GM12878 (cell line): ENCODE measurements around the gene ADCY5. TPM values are rescaled to one million over a fixed set of nuclear protein-coding genes. Genes with fewer than 3 reads are reported as not detected.

Experiments used
- ATAC-seq: fragments of 200-7000 bp; cut with Tn5 transposase; 3 replicates; pipeline ENCODE4 v1.9.1; 2020; ENCODE audit warnings: mild to moderate bottlenecking, moderate library complexity
- BruUV-seq: library from RNA; stranded (reverse); fragments of 400-500 nt; replicated peaks from 2 replicates; lab custom pipeline; 2021; lab: Mats Ljungman, UMichigan
- CTCF ChIA-PET: fragments of 300-600 bp; sonication (Branson Sonifier 250); formaldehyde crosslinking; extraction: SDS; loops from one replicate; lab custom pipeline; 2021; ENCODE audit warnings: inconsistent platforms; lab: Yijun Ruan, JAX
- POLR2A ChIA-PET: fragments of 350-600 bp; formaldehyde crosslinking; extraction: SDS; loops from one replicate; lab custom pipeline; 2021; ENCODE audit warnings: inconsistent platforms; lab: Charles Lee
- RAD21 ChIA-PET: fragments of 300-600 bp; sonication (Branson Sonifier 250); formaldehyde crosslinking; loops from one replicate; lab custom pipeline; 2023; ENCODE audit warnings: antibody characterized with exemption; ENCODE audit not compliant: unreplicated experiment; lab: Charles Lee
- SMC1A ChIA-PET: fragments of 300-600 bp; sonication (Branson Sonifier 250); formaldehyde crosslinking; loops from one replicate; lab custom pipeline; 2023; ENCODE audit not compliant: unreplicated experiment, uncharacterized antibody; lab: Charles Lee
- DNase-seq: peaks from one replicate; pipeline ENCODE4 v3.0.0-alpha.2; 2011; ENCODE audit warnings: low read depth, low spot score
- FAIRE-seq: peaks from 3 replicates; lab custom pipeline; 2011; peaks lifted over from hg19 to GRCh38; lab: Jason Lieb, UNC
- H2AFZ ChIP-seq: 2 replicates; pipeline ENCODE4 v1.6.0; 2011; ENCODE audit warnings: low read depth, low read length, control low read depth; ENCODE audit not compliant: control insufficient read depth
- H3K27ac ChIP-seq: 2 replicates; pipeline ENCODE4 v1.5.1; 2011; ENCODE audit warnings: control low read depth; ENCODE audit not compliant: control insufficient read depth, insufficient read depth
- H3K27me3 ChIP-seq, 2 experiments: replicated peaks in 1 of 2; 2 replicates each; pipeline versions ENCODE4 v1.6.0 to v1.6.1; 2011; ENCODE audit warnings: low read length in 1 of 2; ENCODE audit not compliant: control insufficient read depth in 2 of 2, insufficient read depth in 2 of 2
- H3K36me3 ChIP-seq, 2 experiments: 2 replicates each; pipeline ENCODE4 v1.5.1; 2011; ENCODE audit warnings: low read length in 1 of 2; ENCODE audit not compliant: control insufficient read depth in 2 of 2, insufficient read depth in 2 of 2
- H3K4me1 ChIP-seq: 2 replicates; pipeline ENCODE4 v1.6.1; 2011; ENCODE audit warnings: mild to moderate bottlenecking, low read length, moderate library complexity, mixed read lengths; ENCODE audit not compliant: control insufficient read depth, insufficient read depth
- H3K4me2 ChIP-seq: 2 replicates; pipeline ENCODE4 v1.6.0; 2011; ENCODE audit warnings: control low read depth; ENCODE audit not compliant: control insufficient read depth, insufficient read depth
- H3K4me3 ChIP-seq: fragments of 200-600 bp; sonication (generic); 2 replicates; pipeline ENCODE4 v1.5.1; 2016
- H3K79me2 ChIP-seq: 2 replicates; pipeline ENCODE4 v1.6.0; 2011; ENCODE audit warnings: low read length; ENCODE audit not compliant: control insufficient read depth, insufficient read depth
- H3K9ac ChIP-seq: 2 replicates; pipeline ENCODE4 v1.8.0; 2011; ENCODE audit warnings: low read length, control low read depth, mixed read lengths; ENCODE audit not compliant: control insufficient read depth, insufficient read depth
- H3K9me3 ChIP-seq: replicated peaks from 3 replicates; pipeline ENCODE4 v1.5.1; 2011; ENCODE audit warnings: mild to moderate bottlenecking, low read length; ENCODE audit not compliant: control insufficient read depth, insufficient read depth
- H4K20me1 ChIP-seq: 2 replicates; pipeline ENCODE4 v1.6.0; 2011; ENCODE audit not compliant: control insufficient read depth, insufficient read depth
- EZH2 ChIP-seq: IDR thresholded peaks from 2 replicates; pipeline ENCODE4 v1.6.1; 2012; ENCODE audit warnings: low read depth, mild to moderate bottlenecking, control low read depth, inconsistent platforms, low read length, borderline replicate concordance; ENCODE audit not compliant: control insufficient read depth
- HDGF ChIP-seq: fragments of 450-650 bp; IDR thresholded peaks from 2 replicates; pipeline ENCODE4 v1.6.1; 2016; ENCODE audit warnings: antibody characterized with exemption
- KAT2A ChIP-seq: conservative IDR thresholded peaks from 2 replicates; pipeline ENCODE4 v1.6.1; 2011; ENCODE audit warnings: low read depth, low read length; ENCODE audit not compliant: control insufficient read depth
- TAF1 ChIP-seq: IDR thresholded peaks from 2 replicates; pipeline ENCODE4 v1.6.1; 2011; ENCODE audit warnings: mild to moderate bottlenecking, low read depth, low read length, borderline replicate concordance
- WRNIP1 ChIP-seq: IDR thresholded peaks from 2 replicates; pipeline ENCODE4 v1.6.1; 2011; ENCODE audit warnings: low read depth, low read length, improper control_type of control experiment, borderline replicate concordance
- WGBS: methylation state at CpG from one replicate; pipeline ENCODE4 v1.1.6; 2016; ENCODE audit warnings: low lambda C conversion rate; ENCODE audit not compliant: insufficient replicate concordance, insufficient coverage; ENCODE audit errors: missing lambda C conversion rate; 5-methylcytosine and 5-hydroxymethylcytosine counted together
- in situ Hi-C: fragments of 300-500 bp; cut with MboI; formaldehyde crosslinking; loops from 9 replicates; pipeline ENCODE4 v1.14.3; 2018; ENCODE audit warnings: mixed read lengths
- intact Hi-C: fragments of 100-400 bp; cut with micrococcal nuclease; formaldehyde crosslinking; loops from one replicate; pipeline ENCODE4 v1.14.2; 2022; ENCODE audit not compliant: unreplicated experiment
- polyA plus RNA-seq, 11 experiments: library from polyadenylated mRNA; depleted of rRNA in 4 of 11; unstranded in 6 of 11; stranded (reverse) in 5 of 11; fragments of >200 nt; fragmentation: Nextera tagmentation in 4 of 11; fragmentation: Illumina TruSeq in 1 of 11; extraction: Ambion mirVana in 4 of 11; extraction: Trizol in 1 of 11; gene quantifications; 1 replicate in 1 of 11; 2 replicates in 10 of 11; pipeline versions ENCODE4 v1.2.1 to v1.2.3, GENCODE V29; 2011 to 2016; ENCODE audit warnings: inconsistent platforms in 2 of 11, missing spikeins in 2 of 11, low read depth in 1 of 11
- total RNA-seq, 4 experiments: library from RNA; depleted of rRNA in 3 of 4; stranded (reverse); fragments of >200 nt in 3 of 4; fragmentation: Illumina TruSeq in 1 of 4; extraction: Trizol in 1 of 4; gene quantifications; 2 replicates each; pipeline versions ENCODE4 v1.2.1 to v1.2.3, GENCODE V29; 2013 to 2021
- TF ChIP-seq, protein P1 (sequence below): IDR thresholded peaks from 2 replicates; pipeline ENCODE4 v1.6.1; 2011; ENCODE audit warnings: borderline replicate concordance, low read depth, mild to moderate bottlenecking, moderate library complexity, low read length; ENCODE audit not compliant: insufficient read depth, poor library complexity, severe bottlenecking
- TF ChIP-seq, protein P2 (sequence below): IDR thresholded peaks from 2 replicates; pipeline ENCODE4 v1.6.1; 2011; ENCODE audit warnings: borderline replicate concordance, low read depth, mild to moderate bottlenecking, moderate library complexity, mixed read lengths, low read length; ENCODE audit not compliant: insufficient read depth; ENCODE audit errors: extremely low read length
- TF ChIP-seq, protein P3 (sequence below): fragments of 450-650 bp; IDR thresholded peaks from 2 replicates; pipeline ENCODE4 v1.6.1; 2017; ENCODE audit warnings: antibody characterized with exemption, mild to moderate bottlenecking, moderate library complexity
- TF ChIP-seq, protein P4 (sequence below): fragments of 450-650 bp; IDR thresholded peaks from 2 replicates; pipeline ENCODE4 v1.6.1; 2016; ENCODE audit warnings: mild to moderate bottlenecking, moderate library complexity, borderline replicate concordance
- TF ChIP-seq, protein P5 (sequence below): IDR thresholded peaks from 2 replicates; pipeline ENCODE4 v1.6.1; 2012; ENCODE audit warnings: low read depth, low read length, improper control_type of control experiment

ADCY5 gene
- total and polyA plus RNA-seq, 10 of the 15 experiments (the other 5 are each of a cell fraction or from before 2014, with no cell fraction given) = under 0.01 to 0.24 (median 0.02) TPM; not detected in 4

DNA sequence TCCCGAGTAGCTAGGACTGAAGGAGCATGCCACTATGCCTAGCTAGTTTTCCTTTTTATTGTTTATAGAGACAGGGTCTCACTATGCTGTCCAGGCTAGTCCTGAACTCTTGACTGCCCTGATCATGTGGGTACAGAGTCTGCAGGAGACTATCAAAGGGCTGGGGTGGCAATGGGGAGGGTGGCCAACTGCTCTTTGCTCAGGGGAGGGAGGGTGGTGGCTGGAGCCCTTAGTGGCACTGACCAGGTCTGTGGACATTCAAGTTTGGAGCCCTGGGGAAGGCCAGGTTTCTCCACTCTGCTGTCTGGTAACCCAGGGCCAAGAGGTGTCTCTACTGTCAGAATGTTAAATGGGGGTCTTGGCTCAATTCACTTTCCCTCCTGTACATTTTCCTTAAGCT lies 125.1 kb downstream of the ADCY5 start:
- ATAC-seq = no peak
- Histone ChIP-seq H3K36me3 (no peaks in the 10 kb centered on the region), H3K4me3 (no peak overlapping the region), H3K9me3 (no peaks in the 10 kb centered on the region), H3K4me2 (no peak overlapping the region), H2AFZ (no peak overlapping the region), H3K27ac (no peak overlapping the region), H3K79me2 (no peaks in the 10 kb centered on the region), H3K4me1 (no peaks in the 10 kb centered on the region), H3K27me3 (peaks cover 0 to 3% of the 10 kb centered on the region in 2 experiments; a peak in 3 of 4 replicates), H4K20me1 (no peaks in the 10 kb centered on the region; the same call in 1 of the 2 replicates), H3K9ac (no peak overlapping the region)
- intact Hi-C loops (no loop called here), in situ Hi-C loops (no loop called here)
- RAD21 ChIA-PET = no interaction called here
- no peak for DNase-seq
- no TSS peak for BruUV-seq
- SMC1A ChIA-PET = no interaction called here
- FAIRE-seq = no peak
- CTCF ChIA-PET = interaction anchor here (1.5 to 1.9 kb wide), 2 partner anchors 235 kb away, joined by 5 to 9 read pairs; no protein-coding TSS in a partner anchor
- 0% methylated on average over 1 of the region's 1 CpG for WGBS
- POLR2A ChIA-PET = no interaction called here
- TF ChIP-seq HDGF (no peak), WRNIP1 (no peak), KAT2A (no peak), EZH2 (no peak), TAF1 (no peak)
- TF ChIP-seq, protein P1, sequence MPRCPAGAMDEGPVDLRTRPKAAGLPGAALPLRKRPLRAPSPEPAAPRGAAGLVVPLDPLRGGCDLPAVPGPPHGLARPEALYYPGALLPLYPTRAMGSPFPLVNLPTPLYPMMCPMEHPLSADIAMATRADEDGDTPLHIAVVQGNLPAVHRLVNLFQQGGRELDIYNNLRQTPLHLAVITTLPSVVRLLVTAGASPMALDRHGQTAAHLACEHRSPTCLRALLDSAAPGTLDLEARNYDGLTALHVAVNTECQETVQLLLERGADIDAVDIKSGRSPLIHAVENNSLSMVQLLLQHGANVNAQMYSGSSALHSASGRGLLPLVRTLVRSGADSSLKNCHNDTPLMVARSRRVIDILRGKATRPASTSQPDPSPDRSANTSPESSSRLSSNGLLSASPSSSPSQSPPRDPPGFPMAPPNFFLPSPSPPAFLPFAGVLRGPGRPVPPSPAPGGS = no peak
- TF ChIP-seq, protein P2, sequence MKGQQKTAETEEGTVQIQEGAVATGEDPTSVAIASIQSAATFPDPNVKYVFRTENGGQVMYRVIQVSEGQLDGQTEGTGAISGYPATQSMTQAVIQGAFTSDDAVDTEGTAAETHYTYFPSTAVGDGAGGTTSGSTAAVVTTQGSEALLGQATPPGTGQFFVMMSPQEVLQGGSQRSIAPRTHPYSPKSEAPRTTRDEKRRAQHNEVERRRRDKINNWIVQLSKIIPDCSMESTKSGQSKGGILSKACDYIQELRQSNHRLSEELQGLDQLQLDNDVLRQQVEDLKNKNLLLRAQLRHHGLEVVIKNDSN = no peak
- TF ChIP-seq, protein P3, sequence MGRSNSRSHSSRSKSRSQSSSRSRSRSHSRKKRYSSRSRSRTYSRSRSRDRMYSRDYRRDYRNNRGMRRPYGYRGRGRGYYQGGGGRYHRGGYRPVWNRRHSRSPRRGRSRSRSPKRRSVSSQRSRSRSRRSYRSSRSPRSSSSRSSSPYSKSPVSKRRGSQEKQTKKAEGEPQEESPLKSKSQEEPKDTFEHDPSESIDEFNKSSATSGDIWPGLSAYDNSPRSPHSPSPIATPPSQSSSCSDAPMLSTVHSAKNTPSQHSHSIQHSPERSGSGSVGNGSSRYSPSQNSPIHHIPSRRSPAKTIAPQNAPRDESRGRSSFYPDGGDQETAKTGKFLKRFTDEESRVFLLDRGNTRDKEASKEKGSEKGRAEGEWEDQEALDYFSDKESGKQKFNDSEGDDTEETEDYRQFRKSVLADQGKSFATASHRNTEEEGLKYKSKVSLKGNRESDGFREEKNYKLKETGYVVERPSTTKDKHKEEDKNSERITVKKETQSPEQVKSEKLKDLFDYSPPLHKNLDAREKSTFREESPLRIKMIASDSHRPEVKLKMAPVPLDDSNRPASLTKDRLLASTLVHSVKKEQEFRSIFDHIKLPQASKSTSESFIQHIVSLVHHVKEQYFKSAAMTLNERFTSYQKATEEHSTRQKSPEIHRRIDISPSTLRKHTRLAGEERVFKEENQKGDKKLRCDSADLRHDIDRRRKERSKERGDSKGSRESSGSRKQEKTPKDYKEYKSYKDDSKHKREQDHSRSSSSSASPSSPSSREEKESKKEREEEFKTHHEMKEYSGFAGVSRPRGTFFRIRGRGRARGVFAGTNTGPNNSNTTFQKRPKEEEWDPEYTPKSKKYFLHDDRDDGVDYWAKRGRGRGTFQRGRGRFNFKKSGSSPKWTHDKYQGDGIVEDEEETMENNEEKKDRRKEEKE = no peak
- TF ChIP-seq, protein P4, sequence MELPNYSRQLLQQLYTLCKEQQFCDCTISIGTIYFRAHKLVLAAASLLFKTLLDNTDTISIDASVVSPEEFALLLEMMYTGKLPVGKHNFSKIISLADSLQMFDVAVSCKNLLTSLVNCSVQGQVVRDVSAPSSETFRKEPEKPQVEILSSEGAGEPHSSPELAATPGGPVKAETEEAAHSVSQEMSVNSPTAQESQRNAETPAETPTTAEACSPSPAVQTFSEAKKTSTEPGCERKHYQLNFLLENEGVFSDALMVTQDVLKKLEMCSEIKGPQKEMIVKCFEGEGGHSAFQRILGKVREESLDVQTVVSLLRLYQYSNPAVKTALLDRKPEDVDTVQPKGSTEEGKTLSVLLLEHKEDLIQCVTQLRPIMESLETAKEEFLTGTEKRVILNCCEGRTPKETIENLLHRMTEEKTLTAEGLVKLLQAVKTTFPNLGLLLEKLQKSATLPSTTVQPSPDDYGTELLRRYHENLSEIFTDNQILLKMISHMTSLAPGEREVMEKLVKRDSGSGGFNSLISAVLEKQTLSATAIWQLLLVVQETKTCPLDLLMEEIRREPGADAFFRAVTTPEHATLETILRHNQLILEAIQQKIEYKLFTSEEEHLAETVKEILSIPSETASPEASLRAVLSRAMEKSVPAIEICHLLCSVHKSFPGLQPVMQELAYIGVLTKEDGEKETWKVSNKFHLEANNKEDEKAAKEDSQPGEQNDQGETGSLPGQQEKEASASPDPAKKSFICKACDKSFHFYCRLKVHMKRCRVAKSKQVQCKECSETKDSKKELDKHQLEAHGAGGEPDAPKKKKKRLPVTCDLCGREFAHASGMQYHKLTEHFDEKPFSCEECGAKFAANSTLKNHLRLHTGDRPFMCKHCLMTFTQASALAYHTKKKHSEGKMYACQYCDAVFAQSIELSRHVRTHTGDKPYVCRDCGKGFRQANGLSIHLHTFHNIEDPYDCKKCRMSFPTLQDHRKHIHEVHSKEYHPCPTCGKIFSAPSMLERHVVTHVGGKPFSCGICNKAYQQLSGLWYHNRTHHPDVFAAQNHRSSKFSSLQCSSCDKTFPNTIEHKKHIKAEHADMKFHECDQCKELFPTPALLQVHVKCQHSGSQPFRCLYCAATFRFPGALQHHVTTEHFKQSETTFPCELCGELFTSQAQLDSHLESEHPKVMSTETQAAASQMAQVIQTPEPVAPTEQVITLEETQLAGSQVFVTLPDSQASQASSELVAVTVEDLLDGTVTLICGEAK = no peak
- TF ChIP-seq, protein P5, sequence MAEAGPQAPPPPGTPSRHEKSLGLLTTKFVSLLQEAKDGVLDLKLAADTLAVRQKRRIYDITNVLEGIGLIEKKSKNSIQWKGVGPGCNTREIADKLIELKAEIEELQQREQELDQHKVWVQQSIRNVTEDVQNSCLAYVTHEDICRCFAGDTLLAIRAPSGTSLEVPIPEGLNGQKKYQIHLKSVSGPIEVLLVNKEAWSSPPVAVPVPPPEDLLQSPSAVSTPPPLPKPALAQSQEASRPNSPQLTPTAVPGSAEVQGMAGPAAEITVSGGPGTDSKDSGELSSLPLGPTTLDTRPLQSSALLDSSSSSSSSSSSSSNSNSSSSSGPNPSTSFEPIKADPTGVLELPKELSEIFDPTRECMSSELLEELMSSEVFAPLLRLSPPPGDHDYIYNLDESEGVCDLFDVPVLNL = no peak
